ENCODE results near the gene SIK3. TPM values are rescaled to one million over a fixed set of nuclear protein-coding genes. Genes with fewer than 3 reads are reported as not detected.

Gene SIK3
- total RNA-seq, 1 donor from 2014 or later: 24.4 TPM

DNA sequence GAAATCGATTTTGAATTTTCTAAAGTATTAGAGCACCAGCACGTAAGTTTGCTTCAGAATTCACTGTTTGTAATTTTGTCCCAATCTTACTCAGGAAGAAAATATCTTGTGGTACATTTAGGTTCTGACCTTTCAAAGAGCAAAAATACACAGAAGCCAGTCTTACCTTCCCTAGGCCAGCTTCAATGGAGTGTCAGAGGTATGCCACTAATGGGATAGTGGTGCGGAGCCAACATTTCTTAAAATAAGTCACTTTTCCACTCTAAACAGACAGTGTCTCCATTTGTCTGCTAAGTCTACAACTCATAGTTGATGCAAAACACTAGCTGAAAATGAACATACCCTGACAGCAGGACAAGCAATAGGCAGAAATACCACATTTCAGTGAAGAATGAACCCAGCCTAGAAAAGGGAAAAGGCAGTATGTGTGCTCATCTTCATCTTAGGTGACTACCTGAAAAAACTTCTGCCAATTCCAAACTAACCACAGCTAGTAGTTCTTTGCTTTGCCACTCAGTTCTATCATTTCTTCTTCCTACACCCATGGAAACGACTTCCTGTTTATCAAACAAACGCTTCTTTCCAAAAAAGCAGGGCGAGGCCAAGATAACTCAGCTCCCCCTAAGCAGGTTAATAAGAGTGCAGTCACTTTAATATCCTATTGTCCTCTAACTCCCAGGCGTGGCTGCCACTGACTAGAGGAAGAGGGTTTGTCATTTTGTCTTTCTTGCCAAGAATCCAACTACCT lies 166.8 kb downstream of the SIK3 start:
- no peaks in the 10 kb centered on the region for H3K79me2 ChIP-seq (ENCODE audit: low read depth)
- H3K27ac Mint-ChIP-seq: no peak overlapping the region
- TF ChIP-seq EZH2 (IDR thresholded peaks at IDR 0.05) (no peak), EZH2phosphoT487 (IDR thresholded peaks at IDR 0.05) (no peak)
- TF ChIP-seq, protein P1, sequence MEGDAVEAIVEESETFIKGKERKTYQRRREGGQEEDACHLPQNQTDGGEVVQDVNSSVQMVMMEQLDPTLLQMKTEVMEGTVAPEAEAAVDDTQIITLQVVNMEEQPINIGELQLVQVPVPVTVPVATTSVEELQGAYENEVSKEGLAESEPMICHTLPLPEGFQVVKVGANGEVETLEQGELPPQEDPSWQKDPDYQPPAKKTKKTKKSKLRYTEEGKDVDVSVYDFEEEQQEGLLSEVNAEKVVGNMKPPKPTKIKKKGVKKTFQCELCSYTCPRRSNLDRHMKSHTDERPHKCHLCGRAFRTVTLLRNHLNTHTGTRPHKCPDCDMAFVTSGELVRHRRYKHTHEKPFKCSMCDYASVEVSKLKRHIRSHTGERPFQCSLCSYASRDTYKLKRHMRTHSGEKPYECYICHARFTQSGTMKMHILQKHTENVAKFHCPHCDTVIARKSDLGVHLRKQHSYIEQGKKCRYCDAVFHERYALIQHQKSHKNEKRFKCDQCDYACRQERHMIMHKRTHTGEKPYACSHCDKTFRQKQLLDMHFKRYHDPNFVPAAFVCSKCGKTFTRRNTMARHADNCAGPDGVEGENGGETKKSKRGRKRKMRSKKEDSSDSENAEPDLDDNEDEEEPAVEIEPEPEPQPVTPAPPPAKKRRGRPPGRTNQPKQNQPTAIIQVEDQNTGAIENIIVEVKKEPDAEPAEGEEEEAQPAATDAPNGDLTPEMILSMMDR (IDR thresholded peaks at IDR 0.05): no peak
- no peak for DNase-seq (ENCODE audit: low spot score)
- no peak overlapping the region for H3K4me3 Mint-ChIP-seq
- H3K4me2 ChIP-seq: no peak overlapping the region
- no peak overlapping the region for H3K9ac ChIP-seq
- H3K4me1 ChIP-seq: no peaks in the 10 kb centered on the region
- no peaks in the 10 kb centered on the region for H3K9me3 Mint-ChIP-seq
- H3K27ac ChIP-seq: no peak overlapping the region
- H3K27me3 Mint-ChIP-seq (ENCODE audit: insufficient read depth, low read depth): no peaks in the 10 kb centered on the region
- H3K9me3 ChIP-seq (ENCODE audit: low read depth): no peaks in the 10 kb centered on the region
- peaks cover 11% of the 10 kb centered on the region for H4K20me1 ChIP-seq (ENCODE audit: low read depth)
- H3K4me3 ChIP-seq: no peak overlapping the region
- peaks cover 3% of the 10 kb centered on the region for H3K36me3 Mint-ChIP-seq
- peaks cover 2% of the 10 kb centered on the region for H3F3A ChIP-seq (ENCODE audit: low read depth)
- H3K4me1 Mint-ChIP-seq: peaks cover 26% of the 10 kb centered on the region
- no peaks in the 10 kb centered on the region for H3K27me3 ChIP-seq
- no peaks in the 10 kb centered on the region for H3K36me3 ChIP-seq
- H2AFZ ChIP-seq (replicated peaks): no peak overlapping the region

DNA sequence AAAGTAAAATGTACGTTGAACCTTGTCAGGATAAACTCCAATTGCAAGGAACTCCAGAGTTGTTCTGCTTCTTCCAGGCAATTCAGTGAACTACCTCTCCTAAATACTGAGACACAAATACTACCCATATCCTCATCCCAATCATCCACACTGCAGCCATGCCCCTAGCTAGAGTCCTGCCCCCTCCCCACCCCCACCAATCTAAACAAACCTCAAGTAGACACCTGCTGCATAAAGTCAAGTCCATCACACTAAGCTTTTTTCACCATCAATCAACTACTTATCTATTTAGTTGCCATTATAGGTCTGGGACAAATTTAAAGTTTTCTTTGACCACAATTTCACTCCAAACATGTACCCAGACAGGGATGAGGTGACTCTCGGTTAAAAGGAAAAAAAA lies 167.6 kb downstream of the SIK3 start:
- Mint-ChIP-seq H3K36me3 (peaks cover 5% of the 10 kb centered on the region), H3K4me1 (peaks cover 26% of the 10 kb centered on the region), H3K4me3 (no peak overlapping the region), H3K9me3 (no peaks in the 10 kb centered on the region), H3K27ac (no peak overlapping the region), H3K27me3 (ENCODE audit: insufficient read depth, low read depth) (no peaks in the 10 kb centered on the region)
- Histone ChIP-seq H3K36me3 (no peaks in the 10 kb centered on the region), H3K27me3 (no peaks in the 10 kb centered on the region), H3K4me3 (no peak overlapping the region), H4K20me1 (ENCODE audit: low read depth) (peaks cover 14% of the 10 kb centered on the region), H3K9ac (no peak overlapping the region), H3K27ac (no peak overlapping the region), H3K4me2 (no peak overlapping the region), H3K9me3 (ENCODE audit: low read depth) (no peaks in the 10 kb centered on the region), H2AFZ (replicated peaks) (no peak overlapping the region), H3F3A (ENCODE audit: low read depth) (peaks cover 6% of the 10 kb centered on the region), H3K4me1 (peaks cover 4% of the 10 kb centered on the region), H3K79me2 (ENCODE audit: low read depth) (no peaks in the 10 kb centered on the region)
- TF ChIP-seq EZH2 (IDR thresholded peaks at IDR 0.05): no peak
- TF ChIP-seq EZH2phosphoT487 (IDR thresholded peaks at IDR 0.05): no peak
- TF ChIP-seq, protein P1 (IDR thresholded peaks at IDR 0.05): no peak
- no peak for DNase-seq (ENCODE audit: low spot score)

DNA sequence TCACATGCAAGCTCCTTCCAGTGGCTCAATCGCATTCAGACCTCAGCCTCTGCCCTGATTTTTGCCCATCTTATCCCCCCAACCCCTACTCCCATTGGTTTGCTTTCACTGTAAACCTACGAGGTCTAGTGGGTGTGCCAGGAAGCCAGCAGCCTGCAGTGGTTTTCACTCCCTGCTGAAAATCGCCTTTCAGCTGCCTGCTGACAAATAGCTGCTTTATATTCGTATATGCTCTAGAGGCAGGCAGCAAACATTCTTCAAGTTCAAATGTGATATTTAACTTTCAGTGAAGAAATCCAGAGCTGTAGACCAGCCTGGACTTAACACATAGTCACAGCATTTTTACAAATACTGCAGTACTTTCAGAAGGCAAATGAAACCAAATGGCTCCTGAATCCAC lies 168.1 kb downstream of the SIK3 start:
- Mint-ChIP-seq H3K27me3 (ENCODE audit: insufficient read depth, low read depth) (no peaks in the 10 kb centered on the region), H3K36me3 (peaks cover 5% of the 10 kb centered on the region), H3K4me3 (no peak overlapping the region), H3K9me3 (no peaks in the 10 kb centered on the region), H3K27ac (no peak overlapping the region), H3K4me1 (peaks cover 26% of the 10 kb centered on the region)
- peaks cover 6% of the 10 kb centered on the region for H3F3A ChIP-seq (ENCODE audit: low read depth)
- H3K4me3 ChIP-seq: no peak overlapping the region
- no peaks in the 10 kb centered on the region for H3K27me3 ChIP-seq
- H3K36me3 ChIP-seq: no peaks in the 10 kb centered on the region
- no peak overlapping the region for H2AFZ ChIP-seq (replicated peaks)
- no peak overlapping the region for H3K9ac ChIP-seq
- no peak overlapping the region for H3K27ac ChIP-seq
- TF ChIP-seq, protein P1 (IDR thresholded peaks at IDR 0.05): no peak
- TF ChIP-seq EZH2 (IDR thresholded peaks at IDR 0.05): no peak
- TF ChIP-seq EZH2phosphoT487 (IDR thresholded peaks at IDR 0.05): no peak
- DNase-seq (ENCODE audit: low spot score): no peak
- H4K20me1 ChIP-seq (ENCODE audit: low read depth): peaks cover 17% of the 10 kb centered on the region
- H3K79me2 ChIP-seq (ENCODE audit: low read depth): no peaks in the 10 kb centered on the region
- H3K4me1 ChIP-seq: peaks cover 8% of the 10 kb centered on the region
- no peaks in the 10 kb centered on the region for H3K9me3 ChIP-seq (ENCODE audit: low read depth)
- no peak overlapping the region for H3K4me2 ChIP-seq

Data from neural progenitor cell (in vitro differentiated cells).